GM12891 (cell line): ENCODE results near the gene RNF31.
"Not testable (repeated sequence)": the region's sequence is repeated elsewhere in the genome, so short reads cannot be mapped to it uniquely, and the experiment has no call there.

Experiments
- POLR2A ChIP-seq: IDR thresholded peaks from 2 replicates; pipeline ENCODE4 v1.6.1; 2011; ENCODE audit warnings: low read depth, low read length, control low read depth
- POU2F2 ChIP-seq: IDR thresholded peaks from 2 replicates; pipeline ENCODE4 v1.6.1; 2011; ENCODE audit warnings: low read depth, mild to moderate bottlenecking, control low read depth, low read length, moderate library complexity
- TAF1 ChIP-seq: IDR thresholded peaks from 2 replicates; pipeline ENCODE4 v1.6.1; 2011; ENCODE audit warnings: low read depth, low read length, control low read depth

GRCh38 chr14:24203249-24203886, 56.1 kb downstream of the RNF31 start:
- TF ChIP-seq POU2F2, TAF1, POLR2A: not testable (repeated sequence)
